Chondrocyte (in vitro differentiated cells): Measurements from ENCODE around the gene CORO7. TPM values are rescaled to one million over a fixed set of nuclear protein-coding genes. Genes with fewer than 3 reads are reported as not detected.

Experiments used
- DNase-seq: peaks from one replicate; pipeline ENCODE4 v3.0.0; 2021; ENCODE audit warnings: mixed read lengths, low spot score
- H3K27ac Mint-ChIP-seq: one replicate; pipeline ENCODE4 v1.8.0; 2021; ENCODE audit warnings: mild to moderate bottlenecking, moderate library complexity, mixed read lengths; ENCODE audit not compliant: unreplicated experiment
- H3K27me3 Mint-ChIP-seq: 2 replicates; pipeline ENCODE4 v1.8.0; 2021; ENCODE audit warnings: low read depth, mixed read lengths
- H3K36me3 Mint-ChIP-seq: 2 replicates; pipeline ENCODE4 v1.8.0; 2021; ENCODE audit warnings: low read depth, mixed read lengths
- H3K4me1 Mint-ChIP-seq: 2 replicates; pipeline ENCODE4 v1.8.0; 2021; ENCODE audit warnings: low read depth, mild to moderate bottlenecking, mixed read lengths
- H3K4me3 Mint-ChIP-seq: one replicate; pipeline ENCODE4 v1.8.0; 2021; ENCODE audit warnings: mild to moderate bottlenecking, moderate library complexity, mixed read lengths; ENCODE audit not compliant: unreplicated experiment
- H3K9me3 Mint-ChIP-seq: 2 replicates; pipeline ENCODE4 v1.8.0; 2021; ENCODE audit warnings: low read depth, mixed read lengths
- CTCF ChIP-seq: fragments of 200-600 bp; sonication (generic); IDR thresholded peaks from 2 replicates; pipeline ENCODE4 v1.5.0; 2021; ENCODE audit warnings: antibody characterized with exemption, mild to moderate bottlenecking, moderate library complexity
- long read RNA-seq: library from polyadenylated mRNA; stranded (forward); transcript quantifications from one replicate; pipeline ENCODE4 v2.0.0, GENCODE V29; 2021
- total RNA-seq: library from RNA; stranded (reverse); gene quantifications from 3 replicates; pipeline ENCODE4 v1.2.1, GENCODE V29; 2021

CORO7 gene
- 18.8 to 26.0 TPM (median 24.6 TPM) in 3 replicates for total RNA-seq
- long read RNA-seq, transcript CORO7-201 (28 exons, 3,540 nt): major isoform, 20 of 35 reads
- long read RNA-seq, partial matches to known transcripts: 5 of 35 reads
- long read RNA-seq, other reads (novel, unspliced or antisense): 10 of 35 reads

GRCh38 chr16:4416200-4417032, at the start of gene CORO7:
Gene CORO7, minus strand, starts transcription at chr16:4416596. Its CDS starts 78 bp downstream, at chr16:4416518.
- Mint-ChIP-seq H3K36me3 (peaks cover 2% of the 10 kb centered on the region), H3K27ac (peak within 1 kb of the TSS; percentile 68), H3K9me3 (no peaks in the 10 kb centered on the region), H3K4me1 (peaks cover 18% of the 10 kb centered on the region), H3K27me3 (no peaks in the 10 kb centered on the region), H3K4me3 (peak within 1 kb of the TSS; percentile 84)
- TF ChIP-seq CTCF: no peak
- DNase-seq: peak; percentile 98

DNA sequence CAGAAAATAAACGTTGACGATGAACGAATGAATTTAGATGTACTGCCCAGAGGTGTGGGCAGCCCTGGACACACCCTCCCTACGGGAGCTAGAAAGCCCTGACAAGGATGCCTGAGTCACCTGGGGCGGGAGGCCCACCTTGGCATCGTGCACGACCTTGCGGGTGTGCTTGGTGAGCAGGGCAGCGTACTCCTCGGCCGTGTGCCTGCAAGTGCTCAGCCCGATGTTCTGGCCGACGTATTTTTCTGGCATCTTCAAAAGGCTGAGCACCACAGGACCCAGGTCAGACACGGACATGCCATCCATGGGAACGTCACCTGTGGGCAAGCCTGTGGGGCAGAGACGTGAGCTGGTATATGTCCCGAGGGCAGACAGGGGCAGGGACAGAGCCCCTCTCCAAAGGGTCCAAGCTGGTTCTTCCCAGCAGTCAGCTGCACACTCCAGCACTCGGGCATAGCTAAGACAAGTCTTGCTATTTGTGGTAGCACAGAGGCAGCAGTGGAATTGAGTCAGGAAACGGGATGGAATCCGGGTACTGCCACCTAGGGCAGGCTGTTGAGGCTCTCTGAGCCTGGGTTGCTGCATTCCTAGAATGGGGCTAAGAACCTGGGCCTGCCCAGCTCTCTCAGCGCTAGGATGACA, 47.2 kb upstream of the CORO7 start:
- H3K27me3 Mint-ChIP-seq: no peaks in the 10 kb centered on the region
- no peak for TF ChIP-seq CTCF
- H3K9me3 Mint-ChIP-seq: no peaks in the 10 kb centered on the region
- H3K4me1 Mint-ChIP-seq: peaks cover 6% of the 10 kb centered on the region
- H3K4me3 Mint-ChIP-seq: no peak overlapping the region
- DNase-seq: no peak
- peaks cover 13% of the 10 kb centered on the region for H3K36me3 Mint-ChIP-seq
- H3K27ac Mint-ChIP-seq: no peak overlapping the region

- no peaks in the 10 kb centered on the region for H3K9me3 Mint-ChIP-seq
Measured at GRCh38 chr16:4461250-4462085, 45.1 kb upstream of the CORO7 start.

GRCh38 chr16:4460936-4461249, 44.5 kb upstream of the CORO7 start:
- no peak overlapping the region for H3K4me3 Mint-ChIP-seq
- H3K36me3 Mint-ChIP-seq: peaks cover 12% of the 10 kb centered on the region
- no peaks in the 10 kb centered on the region for H3K9me3 Mint-ChIP-seq
- no peak for DNase-seq
- H3K27me3 Mint-ChIP-seq: no peaks in the 10 kb centered on the region
- peaks cover 6% of the 10 kb centered on the region for H3K4me1 Mint-ChIP-seq
- no peak overlapping the region for H3K27ac Mint-ChIP-seq
- no peak for TF ChIP-seq CTCF

More at GRCh38 chr16:4461250-4462085, 45.1 kb upstream of the CORO7 start:
- no peak for DNase-seq
- Mint-ChIP-seq H3K27ac (no peak overlapping the region), H3K27me3 (no peaks in the 10 kb centered on the region), H3K4me1 (peaks cover 6% of the 10 kb centered on the region), H3K36me3 (peaks cover 12% of the 10 kb centered on the region), H3K4me3 (no peak overlapping the region)
- no peak for TF ChIP-seq CTCF

DNA sequence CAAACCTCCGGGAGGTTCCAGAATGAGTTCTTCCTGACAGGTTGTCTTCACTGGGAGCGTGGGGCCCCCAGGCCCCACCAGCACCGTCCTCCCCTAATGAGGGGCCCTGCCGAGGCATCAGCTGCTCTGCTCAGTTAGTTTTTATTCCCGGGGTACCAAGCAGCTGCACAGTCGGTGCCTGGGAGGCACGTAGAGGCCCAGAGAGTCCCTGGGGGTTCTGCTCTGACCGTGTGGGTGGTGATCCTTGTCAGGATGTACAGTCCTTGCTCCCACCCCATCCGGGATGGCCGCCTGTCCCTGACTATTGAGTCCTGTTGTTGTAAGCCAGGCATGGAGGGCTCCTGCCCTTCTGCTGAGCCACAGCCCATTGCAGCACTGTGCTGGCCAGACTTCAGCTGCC, 39.6 kb upstream of the CORO7 start:
- no peak overlapping the region for H3K4me3 Mint-ChIP-seq
- no peak overlapping the region for H3K27ac Mint-ChIP-seq
- peaks cover 2% of the 10 kb centered on the region for H3K4me1 Mint-ChIP-seq
- DNase-seq: no peak
- no peaks in the 10 kb centered on the region for H3K9me3 Mint-ChIP-seq
- H3K27me3 Mint-ChIP-seq: no peaks in the 10 kb centered on the region
- peaks cover 22% of the 10 kb centered on the region for H3K36me3 Mint-ChIP-seq
- TF ChIP-seq CTCF: no peak
